Endothelial cell of umbilical vein (primary cell): ENCODE results near the gene CASP4. TPM values are rescaled to one million over a fixed set of nuclear protein-coding genes. Genes with fewer than 3 reads are reported as not detected.

Source experiments
- BruUV-seq: library from RNA; stranded (reverse); fragments of 400-500 nt; replicated peaks from 2 replicates; lab custom pipeline; 2021; lab: Mats Ljungman, UMichigan
- CTCF ChIA-PET: fragments of 300-600, 350-600 bp; sonication (Branson Sonifier 250); formaldehyde crosslinking; loops from one replicate; lab custom pipeline; 2021; ENCODE audit warnings: antibody characterized with exemption, inconsistent platforms; lab: Charles Lee
- POLR2A ChIA-PET: fragments of 300-600, 350-600 bp; sonication (Branson Sonifier 250); formaldehyde crosslinking; loops from one replicate; lab custom pipeline; 2021; ENCODE audit warnings: antibody characterized with exemption, inconsistent platforms; lab: Charles Lee
- DNase-seq: peaks from one replicate; pipeline ENCODE4 v3.0.0-alpha.2; 2011; ENCODE audit warnings: low read depth, low spot score
- FAIRE-seq: peaks from 2 replicates; lab custom pipeline; 2011; peaks lifted over from hg19 to GRCh38; lab: Jason Lieb, UNC
- H2AFZ ChIP-seq: 2 replicates; pipeline ENCODE4 v1.6.0; 2012; ENCODE audit warnings: low read depth, low read length, control low read depth, inconsistent platforms
- H3K27ac ChIP-seq: 2 replicates; pipeline ENCODE4 v1.5.1; 2011; ENCODE audit warnings: low read depth, mild to moderate bottlenecking, control low read depth, low read length, moderate library complexity; ENCODE audit not compliant: insufficient read depth
- H3K27me3 ChIP-seq, 2 experiments: 2 replicates each; pipeline versions ENCODE4 v1.6.0 to v1.6.1; 2011; ENCODE audit warnings: low read length in 2 of 2, mixed read lengths in 1 of 2; ENCODE audit not compliant: control insufficient read depth in 2 of 2, insufficient read depth in 2 of 2
- H3K36me3 ChIP-seq, 2 experiments: 2 replicates in 1 of 2; 3 replicates in 1 of 2; pipeline ENCODE4 v1.5.1; 2011; ENCODE audit warnings: low read length in 2 of 2, mild to moderate bottlenecking in 1 of 2, moderate library complexity in 1 of 2; ENCODE audit not compliant: control insufficient read depth in 2 of 2, insufficient read depth in 2 of 2; ENCODE audit errors: extremely low read depth in 1 of 2
- H3K4me1 ChIP-seq: 3 replicates; pipeline ENCODE4 v1.5.1; 2011; ENCODE audit warnings: mild to moderate bottlenecking, low read length; ENCODE audit not compliant: control insufficient read depth, insufficient read depth; ENCODE audit errors: extremely low read depth
- H3K4me2 ChIP-seq: 2 replicates; pipeline ENCODE4 v1.6.1; 2011; ENCODE audit warnings: low read length, control low read depth, mixed read lengths; ENCODE audit not compliant: insufficient read depth
- H3K4me3 ChIP-seq, 3 experiments: fragments of 200-600 bp in 1 of 3; sonication (generic), shearing (Covaris generic) in 1 of 3; replicated peaks in 1 of 3; 2 replicates each; pipeline ENCODE4 v1.5.1; 2011 to 2016; ENCODE audit warnings: control low read depth in 3 of 3, low read length in 3 of 3, mild to moderate bottlenecking in 2 of 3, inconsistent platforms in 1 of 3, low read depth in 1 of 3, moderate library complexity in 1 of 3; ENCODE audit not compliant: insufficient read depth in 1 of 3
- H3K79me2 ChIP-seq: 2 replicates; pipeline ENCODE4 v1.6.0; 2012; ENCODE audit warnings: low read length, inconsistent platforms; ENCODE audit not compliant: control insufficient read depth, insufficient read depth
- H3K9ac ChIP-seq: replicated peaks from 2 replicates; pipeline ENCODE3; 2011; ENCODE audit warnings: low read length, control low read depth; ENCODE audit not compliant: insufficient read depth; ENCODE audit errors: extremely low read depth
- H3K9me1 ChIP-seq: replicated peaks from 3 replicates; pipeline ENCODE4 v1.6.0; 2011; ENCODE audit warnings: mild to moderate bottlenecking, low read length; ENCODE audit not compliant: control insufficient read depth, insufficient read depth; ENCODE audit errors: extremely low read depth
- H3K9me3 ChIP-seq: replicated peaks from 2 replicates; pipeline ENCODE4 v1.5.1; 2012; ENCODE audit warnings: low read length, inconsistent platforms; ENCODE audit not compliant: control insufficient read depth, insufficient read depth
- H4K20me1 ChIP-seq: replicated peaks from 2 replicates; pipeline ENCODE3; 2011; ENCODE audit warnings: mild to moderate bottlenecking, low read length; ENCODE audit not compliant: control insufficient read depth, insufficient read depth; ENCODE audit errors: extremely low read depth
- CTCF ChIP-seq, 2 donors: IDR thresholded peaks; 1 replicate in 1 of 2; 2 replicates in 1 of 2; pipeline ENCODE4 v1.5.1; 2011; ENCODE audit warnings: low read length in 2 of 2, mild to moderate bottlenecking in 2 of 2, moderate library complexity in 2 of 2, control low read depth in 1 of 2, inconsistent platforms in 1 of 2, low read depth in 1 of 2; ENCODE audit not compliant: insufficient read depth in 1 of 2; ENCODE audit errors: extremely low read depth in 1 of 2
- EZH2 ChIP-seq: IDR thresholded peaks from 2 replicates; pipeline ENCODE4 v1.6.1; 2012; ENCODE audit warnings: borderline replicate concordance, low read depth, mild to moderate bottlenecking, moderate library complexity, low read length, inconsistent platforms; ENCODE audit not compliant: severe bottlenecking
- FOS ChIP-seq: IDR thresholded peaks from 2 replicates; pipeline ENCODE4 v1.6.1; 2011; ENCODE audit warnings: mild to moderate bottlenecking, low read length, moderate library complexity, borderline replicate concordance; ENCODE audit not compliant: insufficient read depth
- GATA2 ChIP-seq: IDR thresholded peaks from 2 replicates; pipeline ENCODE4 v1.7.0; 2011; ENCODE audit warnings: low read depth, mild to moderate bottlenecking, moderate library complexity, mixed read lengths, low read length; ENCODE audit not compliant: insufficient read length, insufficient read depth
- JUN ChIP-seq: IDR thresholded peaks from 2 replicates; pipeline ENCODE4 v1.6.1; 2011; ENCODE audit warnings: borderline replicate concordance, low read depth; ENCODE audit not compliant: insufficient read length, insufficient read depth
- MAX ChIP-seq: IDR thresholded peaks from 2 replicates; pipeline ENCODE4 v1.6.1; 2011; ENCODE audit not compliant: insufficient read depth, insufficient read length
- MYC ChIP-seq: IDR thresholded peaks from one replicate; pipeline ENCODE4 v1.6.1; 2011; ENCODE audit warnings: mild to moderate bottlenecking, low read depth, low read length
- POLR2A ChIP-seq: IDR thresholded peaks from 2 replicates; pipeline ENCODE4 v1.6.1; 2012; ENCODE audit warnings: low read depth, mild to moderate bottlenecking, control low read depth, low read length
- POLR2AphosphoS5 ChIP-seq: IDR thresholded peaks from 2 replicates; pipeline ENCODE4 v1.6.1; 2012; ENCODE audit warnings: low read depth, mild to moderate bottlenecking, control low read depth, low read length, moderate library complexity; ENCODE audit not compliant: insufficient read depth
- dilution Hi-C: fragments of 300-500 bp; cut with MboI; formaldehyde crosslinking; loops from one replicate; pipeline ENCODE4 v1.15.0; 2019; ENCODE audit warnings: low sequenced_read_pairs; ENCODE audit not compliant: extremely low pct_ligation_motif_present
- intact Hi-C: fragments of 100-400 bp; cut with micrococcal nuclease; formaldehyde crosslinking; loops from one replicate; pipeline ENCODE4 v1.10.0; 2022
- polyA plus RNA-seq, 4 experiments: library from polyadenylated mRNA; depleted of rRNA in 3 of 4; stranded (reverse) in 3 of 4; unstranded in 1 of 4; fragments of >200 nt; gene quantifications; 2 replicates each; pipeline versions ENCODE4 v1.2.1 to v1.2.3, GENCODE V29; 2011 to 2012; ENCODE audit warnings: missing spikeins in 1 of 4
- total RNA-seq: library from RNA; stranded (reverse); gene quantifications from 2 replicates; pipeline ENCODE4 v1.2.3, GENCODE V29; 2021

The CASP4 gene
- total and polyA plus RNA-seq, 2 donors (not counting 3 experiments of a cell fraction or from before 2014, with no cell fraction given), result 83.1 to 89.1 TPM

- H3K79me2 ChIP-seq, result no peaks in the 10 kb centered on the region
- DNase-seq (no peak), FAIRE-seq (no peak)
- no peaks in the 10 kb centered on the region for H3K9me3 ChIP-seq
- dilution Hi-C loops, result no loop called here
- BruUV-seq, result no TSS peak
- no peak overlapping the region for H2AFZ ChIP-seq
- H3K27ac ChIP-seq, result no peak overlapping the region
- no peak overlapping the region for H3K4me3 ChIP-seq
- H3K9ac ChIP-seq, result no peak overlapping the region
- H4K20me1 ChIP-seq, result no peaks in the 10 kb centered on the region
- no peak overlapping the region for H3K4me2 ChIP-seq
- H3K36me3 ChIP-seq, result no peaks in the 10 kb centered on the region
- intact Hi-C loops, result no loop called here
- ChIA-PET CTCF (no interaction called here), POLR2A (no interaction called here)
- H3K9me1 ChIP-seq, result no peaks in the 10 kb centered on the region
- peaks cover 3% of the 10 kb centered on the region for H3K4me1 ChIP-seq
- H3K27me3 ChIP-seq, result no peaks in the 10 kb centered on the region
- no peak for TF ChIP-seq POLR2A
- no peak for TF ChIP-seq EZH2
- TF ChIP-seq MYC, result no peak
- no peak for TF ChIP-seq MAX
- no peak for TF ChIP-seq POLR2AphosphoS5
- no peak for TF ChIP-seq JUN
- no peak for TF ChIP-seq FOS
- no peak for TF ChIP-seq GATA2
- no peak for TF ChIP-seq CTCF (IDR thresholded peaks at IDR 0.05; ENCODE audit: extremely low read depth in 1 of 2, insufficient read depth in 1 of 2, low read depth in 1 of 2, low read length in 2 of 2)
These were observed 23.6 kb upstream of the CASP4 start for GRCh38 chr11:104991994-104992393.
